Endothelial cell of umbilical vein (primary cell): Measurements from ENCODE around the gene ZNF581. TPM values are rescaled to one million over a fixed set of nuclear protein-coding genes. Genes with fewer than 3 reads are reported as not detected.

ENCODE experiments used
- BruUV-seq: library from RNA; stranded (reverse); fragments of 400-500 nt; replicated peaks from 2 replicates; lab custom pipeline; 2021; lab: Mats Ljungman, UMichigan
- CTCF ChIA-PET: fragments of 300-600, 350-600 bp; sonication (Branson Sonifier 250); formaldehyde crosslinking; loops from one replicate; lab custom pipeline; 2021; ENCODE audit warnings: antibody characterized with exemption, inconsistent platforms; lab: Charles Lee
- POLR2A ChIA-PET: fragments of 300-600, 350-600 bp; sonication (Branson Sonifier 250); formaldehyde crosslinking; loops from one replicate; lab custom pipeline; 2021; ENCODE audit warnings: antibody characterized with exemption, inconsistent platforms; lab: Charles Lee
- DNase-seq: peaks from one replicate; pipeline ENCODE4 v3.0.0-alpha.2; 2011; ENCODE audit warnings: low read depth, low spot score
- FAIRE-seq: peaks from 2 replicates; lab custom pipeline; 2011; peaks lifted over from hg19 to GRCh38; lab: Jason Lieb, UNC
- H2AFZ ChIP-seq: 2 replicates; pipeline ENCODE4 v1.6.0; 2012; ENCODE audit warnings: low read depth, low read length, control low read depth, inconsistent platforms
- H3K27ac ChIP-seq: 2 replicates; pipeline ENCODE4 v1.5.1; 2011; ENCODE audit warnings: low read depth, mild to moderate bottlenecking, control low read depth, low read length, moderate library complexity; ENCODE audit not compliant: insufficient read depth
- H3K27me3 ChIP-seq, 2 experiments: 2 replicates each; pipeline versions ENCODE4 v1.6.0 to v1.6.1; 2011; ENCODE audit warnings: low read length in 2 of 2, mixed read lengths in 1 of 2; ENCODE audit not compliant: control insufficient read depth in 2 of 2, insufficient read depth in 2 of 2
- H3K36me3 ChIP-seq, 2 experiments: 2 replicates in 1 of 2; 3 replicates in 1 of 2; pipeline ENCODE4 v1.5.1; 2011; ENCODE audit warnings: low read length in 2 of 2, mild to moderate bottlenecking in 1 of 2, moderate library complexity in 1 of 2; ENCODE audit not compliant: control insufficient read depth in 2 of 2, insufficient read depth in 2 of 2; ENCODE audit errors: extremely low read depth in 1 of 2
- H3K4me1 ChIP-seq: 3 replicates; pipeline ENCODE4 v1.5.1; 2011; ENCODE audit warnings: mild to moderate bottlenecking, low read length; ENCODE audit not compliant: control insufficient read depth, insufficient read depth; ENCODE audit errors: extremely low read depth
- H3K4me2 ChIP-seq: 2 replicates; pipeline ENCODE4 v1.6.1; 2011; ENCODE audit warnings: low read length, control low read depth, mixed read lengths; ENCODE audit not compliant: insufficient read depth
- H3K4me3 ChIP-seq, 3 experiments: fragments of 200-600 bp in 1 of 3; sonication (generic), shearing (Covaris generic) in 1 of 3; replicated peaks in 1 of 3; 2 replicates each; pipeline ENCODE4 v1.5.1; 2011 to 2016; ENCODE audit warnings: control low read depth in 3 of 3, low read length in 3 of 3, mild to moderate bottlenecking in 2 of 3, inconsistent platforms in 1 of 3, low read depth in 1 of 3, moderate library complexity in 1 of 3; ENCODE audit not compliant: insufficient read depth in 1 of 3
- H3K79me2 ChIP-seq: 2 replicates; pipeline ENCODE4 v1.6.0; 2012; ENCODE audit warnings: low read length, inconsistent platforms; ENCODE audit not compliant: control insufficient read depth, insufficient read depth
- H3K9ac ChIP-seq: replicated peaks from 2 replicates; pipeline ENCODE3; 2011; ENCODE audit warnings: low read length, control low read depth; ENCODE audit not compliant: insufficient read depth; ENCODE audit errors: extremely low read depth
- H3K9me1 ChIP-seq: replicated peaks from 3 replicates; pipeline ENCODE4 v1.6.0; 2011; ENCODE audit warnings: mild to moderate bottlenecking, low read length; ENCODE audit not compliant: control insufficient read depth, insufficient read depth; ENCODE audit errors: extremely low read depth
- H3K9me3 ChIP-seq: replicated peaks from 2 replicates; pipeline ENCODE4 v1.5.1; 2012; ENCODE audit warnings: low read length, inconsistent platforms; ENCODE audit not compliant: control insufficient read depth, insufficient read depth
- H4K20me1 ChIP-seq: replicated peaks from 2 replicates; pipeline ENCODE3; 2011; ENCODE audit warnings: mild to moderate bottlenecking, low read length; ENCODE audit not compliant: control insufficient read depth, insufficient read depth; ENCODE audit errors: extremely low read depth
- EZH2 ChIP-seq: IDR thresholded peaks from 2 replicates; pipeline ENCODE4 v1.6.1; 2012; ENCODE audit warnings: borderline replicate concordance, low read depth, mild to moderate bottlenecking, moderate library complexity, low read length, inconsistent platforms; ENCODE audit not compliant: severe bottlenecking
- FOS ChIP-seq: IDR thresholded peaks from 2 replicates; pipeline ENCODE4 v1.6.1; 2011; ENCODE audit warnings: mild to moderate bottlenecking, low read length, moderate library complexity, borderline replicate concordance; ENCODE audit not compliant: insufficient read depth
- GATA2 ChIP-seq: IDR thresholded peaks from 2 replicates; pipeline ENCODE4 v1.7.0; 2011; ENCODE audit warnings: low read depth, mild to moderate bottlenecking, moderate library complexity, mixed read lengths, low read length; ENCODE audit not compliant: insufficient read length, insufficient read depth
- JUN ChIP-seq: IDR thresholded peaks from 2 replicates; pipeline ENCODE4 v1.6.1; 2011; ENCODE audit warnings: borderline replicate concordance, low read depth; ENCODE audit not compliant: insufficient read length, insufficient read depth
- MYC ChIP-seq: IDR thresholded peaks from one replicate; pipeline ENCODE4 v1.6.1; 2011; ENCODE audit warnings: mild to moderate bottlenecking, low read depth, low read length
- POLR2A ChIP-seq: IDR thresholded peaks from 2 replicates; pipeline ENCODE4 v1.6.1; 2012; ENCODE audit warnings: low read depth, mild to moderate bottlenecking, control low read depth, low read length
- POLR2AphosphoS5 ChIP-seq: IDR thresholded peaks from 2 replicates; pipeline ENCODE4 v1.6.1; 2012; ENCODE audit warnings: low read depth, mild to moderate bottlenecking, control low read depth, low read length, moderate library complexity; ENCODE audit not compliant: insufficient read depth
- dilution Hi-C: fragments of 300-500 bp; cut with MboI; formaldehyde crosslinking; loops from one replicate; pipeline ENCODE4 v1.15.0; 2019; ENCODE audit warnings: low sequenced_read_pairs; ENCODE audit not compliant: extremely low pct_ligation_motif_present
- intact Hi-C: fragments of 100-400 bp; cut with micrococcal nuclease; formaldehyde crosslinking; loops from one replicate; pipeline ENCODE4 v1.10.0; 2022
- polyA plus RNA-seq, 4 experiments: library from polyadenylated mRNA; depleted of rRNA in 3 of 4; stranded (reverse) in 3 of 4; unstranded in 1 of 4; fragments of >200 nt; gene quantifications; 2 replicates each; pipeline versions ENCODE4 v1.2.1 to v1.2.3, GENCODE V29; 2011 to 2012; ENCODE audit warnings: missing spikeins in 1 of 4
- total RNA-seq: library from RNA; stranded (reverse); gene quantifications from 2 replicates; pipeline ENCODE4 v1.2.3, GENCODE V29; 2021
- TF ChIP-seq, protein P1 (sequence below), 2 donors: IDR thresholded peaks; 1 replicate in 1 of 2; 2 replicates in 1 of 2; pipeline ENCODE4 v1.5.1; 2011; ENCODE audit warnings: low read length in 2 of 2, mild to moderate bottlenecking in 2 of 2, moderate library complexity in 2 of 2, control low read depth in 1 of 2, inconsistent platforms in 1 of 2, low read depth in 1 of 2; ENCODE audit not compliant: insufficient read depth in 1 of 2; ENCODE audit errors: extremely low read depth in 1 of 2
- TF ChIP-seq, protein P2 (sequence below): IDR thresholded peaks from 2 replicates; pipeline ENCODE4 v1.6.1; 2011; ENCODE audit not compliant: insufficient read depth, insufficient read length

ZNF581 gene
- total and polyA plus RNA-seq, 2 donors (not counting 3 experiments of a cell fraction or from before 2014, with no cell fraction given), result 31.4 to 32.3 TPM

DNA sequence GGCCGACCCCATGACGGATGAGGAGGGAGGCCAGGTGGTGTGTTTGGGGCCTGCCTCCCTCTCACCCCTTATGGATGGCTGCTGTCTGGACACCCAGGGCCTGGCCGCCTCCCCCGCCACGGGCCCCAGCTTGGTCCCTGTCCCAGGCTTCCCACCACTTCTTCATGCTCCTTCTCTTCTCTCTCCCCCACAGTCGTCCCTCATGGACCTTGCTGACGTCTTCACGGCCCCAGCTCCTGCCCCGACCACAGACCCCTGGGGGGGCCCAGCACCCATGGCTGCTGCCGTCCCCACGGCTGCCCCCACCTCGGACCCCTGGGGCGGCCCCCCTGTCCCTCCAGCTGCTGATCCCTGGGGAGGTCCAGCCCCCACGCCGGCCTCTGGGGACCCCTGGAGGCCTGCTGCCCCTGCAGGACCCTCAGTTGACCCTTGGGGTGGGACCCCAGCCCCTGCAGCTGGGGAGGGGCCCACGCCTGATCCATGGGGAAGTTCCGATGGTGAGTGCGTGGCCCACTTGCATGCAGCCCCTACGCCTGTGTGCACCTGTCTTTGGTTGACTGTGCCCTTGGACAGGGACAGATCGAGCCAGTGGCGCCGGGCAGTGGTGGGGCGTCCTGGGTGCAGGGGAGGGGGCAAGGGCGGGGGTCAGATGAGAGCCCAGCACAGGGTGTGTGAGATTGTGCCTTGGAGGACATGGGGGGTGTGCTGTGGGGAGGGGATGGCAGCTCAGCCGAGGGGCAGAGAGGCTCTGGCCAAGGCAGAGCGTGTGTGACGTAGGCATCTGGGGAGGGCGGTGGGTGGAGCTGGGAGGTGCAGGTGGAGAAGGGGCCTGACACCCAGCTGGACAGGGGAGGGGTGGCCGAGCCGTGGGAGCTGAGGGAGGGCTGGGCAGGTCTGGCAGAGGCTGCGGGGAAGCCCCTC lies 48.4 kb downstream of the ZNF581 start:
- Histone ChIP-seq H3K9me3 (no peaks in the 10 kb centered on the region), H3K27me3 (no peaks in the 10 kb centered on the region), H2AFZ (no peak overlapping the region), H3K36me3 (peaks cover 4 to 59% of the 10 kb centered on the region in 2 experiments), H3K27ac (no peak overlapping the region), H3K4me3 (no peak overlapping the region), H3K4me1 (no peaks in the 10 kb centered on the region), H3K4me2 (no peak overlapping the region), H3K79me2 (peaks cover 4% of the 10 kb centered on the region), H3K9me1 (no peaks in the 10 kb centered on the region), H3K9ac (no peak overlapping the region), H4K20me1 (no peaks in the 10 kb centered on the region)
- dilution Hi-C loops (no loop called here), intact Hi-C loops (no loop called here)
- CTCF ChIA-PET, result interaction anchor here (0.6 kb wide), 1 partner anchor 754 kb away, joined by 4 read pairs; no protein-coding TSS in a partner anchor
- BruUV-seq, result no TSS peak
- DNase-seq, result no peak
- POLR2A ChIA-PET, result no interaction called here
- FAIRE-seq, result no peak
- TF ChIP-seq MYC (no peak), EZH2 (no peak), POLR2AphosphoS5 (no peak), POLR2A (no peak), GATA2 (no peak), JUN (no peak), FOS (no peak)
- TF ChIP-seq, protein P1, sequence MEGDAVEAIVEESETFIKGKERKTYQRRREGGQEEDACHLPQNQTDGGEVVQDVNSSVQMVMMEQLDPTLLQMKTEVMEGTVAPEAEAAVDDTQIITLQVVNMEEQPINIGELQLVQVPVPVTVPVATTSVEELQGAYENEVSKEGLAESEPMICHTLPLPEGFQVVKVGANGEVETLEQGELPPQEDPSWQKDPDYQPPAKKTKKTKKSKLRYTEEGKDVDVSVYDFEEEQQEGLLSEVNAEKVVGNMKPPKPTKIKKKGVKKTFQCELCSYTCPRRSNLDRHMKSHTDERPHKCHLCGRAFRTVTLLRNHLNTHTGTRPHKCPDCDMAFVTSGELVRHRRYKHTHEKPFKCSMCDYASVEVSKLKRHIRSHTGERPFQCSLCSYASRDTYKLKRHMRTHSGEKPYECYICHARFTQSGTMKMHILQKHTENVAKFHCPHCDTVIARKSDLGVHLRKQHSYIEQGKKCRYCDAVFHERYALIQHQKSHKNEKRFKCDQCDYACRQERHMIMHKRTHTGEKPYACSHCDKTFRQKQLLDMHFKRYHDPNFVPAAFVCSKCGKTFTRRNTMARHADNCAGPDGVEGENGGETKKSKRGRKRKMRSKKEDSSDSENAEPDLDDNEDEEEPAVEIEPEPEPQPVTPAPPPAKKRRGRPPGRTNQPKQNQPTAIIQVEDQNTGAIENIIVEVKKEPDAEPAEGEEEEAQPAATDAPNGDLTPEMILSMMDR (IDR thresholded peaks at IDR 0.05; ENCODE audit: extremely low read depth in 1 of 2, insufficient read depth in 1 of 2, low read depth in 1 of 2, low read length in 2 of 2), result no peak
- TF ChIP-seq, protein P2, sequence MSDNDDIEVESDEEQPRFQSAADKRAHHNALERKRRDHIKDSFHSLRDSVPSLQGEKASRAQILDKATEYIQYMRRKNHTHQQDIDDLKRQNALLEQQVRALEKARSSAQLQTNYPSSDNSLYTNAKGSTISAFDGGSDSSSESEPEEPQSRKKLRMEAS, result no peak
